GM23248 (cell line): ENCODE measurements around the gene ADISSP.

Experiments
- EZH2 ChIP-seq: fragments of 200-600 bp; sonication (generic); IDR thresholded peaks from 2 replicates; pipeline ENCODE4 v1.6.1; 2018; ENCODE audit warnings: antibody characterized with exemption, mild to moderate bottlenecking; ENCODE audit not compliant: insufficient read depth, poor library complexity, severe bottlenecking
- EZH2phosphoT487 ChIP-seq: fragments of 200-600 bp; sonication (generic); IDR thresholded peaks from 2 replicates; pipeline ENCODE4 v1.6.1; 2018; ENCODE audit warnings: antibody characterized with exemption, moderate library complexity, mild to moderate bottlenecking, low read depth; ENCODE audit not compliant: insufficient read depth

DNA sequence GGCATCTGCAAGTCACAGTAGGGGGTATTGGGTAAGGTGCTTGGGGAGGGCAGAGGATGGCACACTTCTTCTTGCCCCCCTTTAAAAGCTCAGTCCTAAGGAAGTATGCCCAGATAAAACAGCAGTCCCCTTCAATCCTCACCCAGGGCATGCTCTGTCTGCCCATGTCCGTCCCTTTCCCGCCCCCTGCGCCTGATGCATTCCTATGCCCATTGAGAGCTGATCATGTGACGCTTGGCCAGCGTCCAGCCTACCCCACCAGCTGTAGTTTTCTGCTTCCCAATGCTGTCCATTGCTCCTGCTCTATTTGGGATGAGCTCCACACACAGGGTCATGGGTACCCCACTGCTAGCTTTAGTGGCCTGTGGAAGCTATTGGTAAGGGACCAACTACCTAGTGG, 63.5 kb downstream of the ADISSP start:
- TF ChIP-seq EZH2 (no peak), EZH2phosphoT487 (no peak)
